EL (cell line): ENCODE measurements around the gene NINJ2.
"Not testable (repeated sequence)": the region's sequence is repeated elsewhere in the genome, so short reads cannot be mapped to it uniquely, and the experiment has no call there.

Experiments used
- DNase-seq: peaks from one replicate; pipeline ENCODE4 v3.0.0-alpha.2; 2016

Gene NINJ2, protein sequence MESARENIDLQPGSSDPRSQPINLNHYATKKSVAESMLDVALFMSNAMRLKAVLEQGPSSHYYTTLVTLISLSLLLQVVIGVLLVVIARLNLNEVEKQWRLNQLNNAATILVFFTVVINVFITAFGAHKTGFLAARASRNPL

DNA sequence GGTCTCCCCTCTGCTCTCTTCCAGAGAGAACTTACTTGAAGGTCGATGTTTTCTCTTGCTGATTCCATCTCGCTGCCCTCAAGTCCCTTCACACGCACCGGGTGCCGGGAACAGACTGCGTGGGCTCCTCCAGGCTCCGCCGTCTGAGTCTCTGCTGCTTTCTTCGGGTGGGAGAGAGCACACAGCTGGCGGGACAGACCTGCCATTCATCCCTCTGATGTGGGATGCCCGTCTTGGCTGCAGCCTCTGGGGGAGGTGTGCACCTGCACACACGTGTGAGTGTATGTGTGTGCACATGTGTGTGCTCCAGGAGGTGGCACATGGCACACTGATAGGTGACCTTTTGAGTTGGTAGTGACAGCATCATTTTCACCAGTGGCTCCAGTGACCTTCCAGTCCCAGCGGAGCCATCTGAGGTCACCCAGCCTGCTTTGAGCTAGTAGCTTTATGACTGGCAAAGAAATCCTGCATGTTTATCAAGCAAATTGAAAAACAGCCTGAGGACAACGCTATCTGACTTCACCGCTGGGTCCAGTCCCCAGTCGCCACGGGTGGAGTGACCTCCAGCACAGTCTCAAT lies at the start of gene NINJ2:
Gene NINJ2 (minus strand): TSS at position 153 of the 579 bp plus-strand sequence. CDS start 85 bp downstream, at position 68.
- DNase-seq, result no peak

DNA sequence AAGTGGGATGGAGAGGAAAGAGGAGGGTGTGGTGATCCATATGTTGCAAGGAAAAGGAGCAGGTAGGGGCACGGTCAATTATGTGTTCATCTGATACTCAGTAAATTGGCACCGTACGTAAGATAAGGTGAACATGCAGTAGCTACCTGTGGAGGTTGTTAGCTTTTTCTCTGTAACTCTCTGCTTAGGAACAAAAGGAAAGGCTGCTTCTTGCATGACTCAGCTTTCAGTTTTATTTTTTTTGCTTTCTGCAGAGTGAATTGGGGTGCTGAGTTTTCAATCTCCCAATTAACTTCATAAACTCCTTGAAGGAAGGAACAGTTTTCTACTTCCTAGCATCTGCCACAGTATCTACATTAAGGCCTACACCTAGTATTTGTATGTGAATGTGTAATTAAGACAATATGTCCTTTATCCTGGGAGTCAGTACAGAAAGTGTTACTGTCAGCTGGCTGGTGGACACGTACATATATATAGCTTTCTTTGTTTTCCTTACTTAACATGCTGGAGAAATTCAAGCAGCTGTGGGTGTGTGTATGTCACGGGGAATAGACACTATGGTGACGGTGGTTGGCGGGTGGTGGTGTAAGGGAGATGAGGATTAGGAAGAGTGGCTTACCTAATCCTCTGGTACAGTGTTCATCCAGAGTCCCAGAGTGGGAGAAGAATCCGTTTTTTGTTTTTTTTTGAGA lies 49.1 kb upstream of the NINJ2 start:
- no peak for DNase-seq

DNA sequence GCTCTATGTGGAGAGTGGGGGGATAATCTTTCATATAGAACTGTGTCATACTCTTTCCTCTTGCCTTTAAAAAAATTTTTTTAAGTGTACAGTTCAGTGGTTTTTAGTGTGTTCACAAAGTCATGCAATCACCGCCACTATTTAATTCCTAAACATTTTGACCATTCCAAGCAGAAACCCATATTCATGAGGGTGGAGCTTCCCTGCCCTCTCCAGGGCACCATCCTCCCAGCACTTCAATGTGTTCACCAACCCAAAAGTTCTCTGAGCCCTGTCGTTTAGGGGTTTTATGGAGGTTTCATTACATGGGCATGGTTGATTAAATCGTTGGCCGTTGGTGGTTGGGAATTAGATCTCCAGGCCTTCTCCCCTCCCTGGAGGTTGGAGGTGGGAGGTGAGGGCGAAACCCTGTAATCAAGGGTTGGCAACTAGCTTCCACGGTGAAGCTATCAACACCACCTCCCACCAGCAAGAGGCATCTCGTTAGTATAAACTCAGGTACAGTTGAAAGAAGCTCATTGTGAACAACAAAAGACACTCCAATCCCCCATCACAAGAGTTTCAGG lies 46.3 kb upstream of the NINJ2 start:
- no peak for DNase-seq

DNA sequence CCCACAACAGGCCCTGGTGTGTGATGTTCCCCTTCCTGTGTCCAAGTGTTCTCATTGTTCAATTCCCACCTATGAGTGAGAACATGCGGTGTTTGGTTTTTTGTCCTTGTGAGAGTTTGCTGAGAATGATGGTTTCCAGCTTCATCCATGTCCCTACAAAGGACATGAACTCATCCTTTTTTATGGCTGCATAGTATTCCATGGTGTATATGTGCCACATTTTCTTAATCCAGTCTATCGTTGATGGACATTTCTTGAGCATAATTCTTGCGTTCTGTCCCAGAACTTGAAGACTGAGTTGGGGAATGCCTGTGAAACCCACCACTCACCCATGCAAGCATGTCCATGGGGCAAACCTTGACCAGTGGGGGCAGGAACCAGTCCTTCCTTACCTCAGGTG lies 44.8 kb upstream of the NINJ2 start:
- DNase-seq, result not testable (repeated sequence)

DNA sequence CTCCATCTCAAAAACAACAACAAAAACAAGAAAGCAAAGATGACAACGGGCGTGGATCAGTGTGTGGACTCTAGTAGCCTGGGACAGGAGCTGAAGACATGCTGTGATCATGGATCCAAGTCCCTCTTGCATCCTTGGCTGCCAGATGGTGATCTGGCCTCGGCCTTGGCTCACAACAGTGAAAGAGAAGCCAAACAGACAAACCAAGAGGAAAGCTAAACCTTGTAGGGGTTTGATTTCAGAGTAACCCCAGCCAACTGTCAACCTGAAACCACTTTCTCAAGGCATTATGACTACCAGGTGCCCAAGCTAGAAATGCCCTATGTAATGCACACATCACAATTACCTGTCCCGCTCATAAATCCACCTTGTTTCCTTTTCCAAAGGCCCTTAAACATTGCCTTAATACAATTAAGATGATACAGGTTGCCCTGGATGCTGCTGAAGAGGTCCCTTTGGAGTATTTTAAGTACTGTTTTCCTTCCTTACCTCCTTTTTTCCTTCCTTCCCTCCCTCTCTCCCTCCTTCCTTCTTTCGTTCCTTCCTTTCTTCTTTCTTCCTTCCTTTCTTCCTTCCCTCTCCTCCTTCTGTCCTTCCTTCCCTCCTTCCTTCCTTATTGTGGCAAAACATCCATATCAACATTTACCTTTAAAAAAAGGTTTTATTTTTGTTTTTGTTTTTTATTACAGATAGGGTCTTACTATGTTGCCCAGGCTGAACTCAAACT lies 41.4 kb upstream of the NINJ2 start:
- DNase-seq, result no peak

DNA sequence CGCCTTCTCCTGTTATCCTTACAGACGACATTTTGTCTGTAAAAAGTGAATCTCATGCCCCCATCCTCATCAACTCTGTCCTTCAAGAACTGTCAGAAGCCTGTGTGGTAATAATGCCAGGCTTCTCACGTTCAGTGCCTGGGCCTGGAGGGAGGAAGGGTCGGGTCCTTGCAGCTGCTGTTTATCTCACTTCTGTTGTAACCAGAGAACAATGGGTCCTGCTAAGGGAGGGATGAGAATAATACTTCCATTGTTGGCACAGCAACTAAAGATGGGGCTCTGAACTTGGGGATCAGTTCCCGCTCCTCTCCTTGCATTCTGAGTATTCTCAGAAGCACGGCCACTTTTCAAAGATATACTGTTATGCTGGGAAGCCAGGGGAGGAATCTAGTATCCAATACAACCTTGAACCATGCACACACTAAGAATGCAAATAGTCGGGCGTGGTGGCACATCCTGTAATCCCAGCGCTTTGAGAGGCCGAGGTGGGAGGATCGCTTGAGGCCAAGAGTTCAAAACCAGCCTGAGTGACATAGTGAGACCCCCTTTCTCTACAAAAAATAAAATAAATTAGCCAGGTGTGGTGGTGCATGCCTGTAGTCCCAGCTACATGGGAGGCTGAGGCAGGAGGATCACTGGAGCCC lies 38.8 kb upstream of the NINJ2 start:
- no peak for DNase-seq

DNA sequence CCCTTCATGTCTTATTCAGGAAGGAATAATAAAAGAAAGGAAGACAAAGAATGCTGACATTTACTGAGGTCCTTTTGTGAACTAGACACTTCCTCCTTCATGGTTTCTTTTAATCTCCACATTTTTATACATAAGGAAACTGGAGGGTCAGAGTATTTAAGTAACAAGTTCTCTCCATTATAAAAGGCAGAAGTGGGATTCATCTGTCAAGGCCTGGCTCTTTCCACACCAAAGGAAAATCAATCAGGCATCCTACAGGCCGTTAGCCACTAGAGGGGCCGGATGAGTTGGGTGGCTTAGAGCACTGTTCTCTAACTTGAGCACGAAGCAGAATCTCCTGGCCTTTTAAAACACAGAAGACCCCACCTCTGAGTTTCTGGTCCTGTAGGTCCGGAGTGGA lies 36.8 kb upstream of the NINJ2 start:
- no peak for DNase-seq

DNA sequence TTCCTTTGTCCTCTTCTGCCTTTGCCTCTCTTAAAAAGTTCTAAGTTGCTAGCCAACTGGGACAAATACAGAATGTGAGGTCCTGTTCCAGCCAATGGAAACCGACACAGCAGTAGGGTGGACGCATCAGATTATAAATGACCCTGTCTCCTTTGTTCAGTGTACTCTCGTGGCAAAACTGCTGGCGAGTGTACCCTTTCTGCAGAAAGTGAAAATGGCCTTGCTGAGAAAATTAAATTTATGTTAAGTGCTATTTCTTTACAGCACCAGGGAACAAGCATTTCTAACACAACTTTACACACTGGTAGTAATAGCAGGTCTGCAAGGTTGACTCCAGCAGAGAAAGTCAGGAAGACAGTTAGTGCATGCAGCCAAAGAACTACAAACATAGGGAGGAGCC lies 35.0 kb upstream of the NINJ2 start:
- not testable (repeated sequence) for DNase-seq

DNA sequence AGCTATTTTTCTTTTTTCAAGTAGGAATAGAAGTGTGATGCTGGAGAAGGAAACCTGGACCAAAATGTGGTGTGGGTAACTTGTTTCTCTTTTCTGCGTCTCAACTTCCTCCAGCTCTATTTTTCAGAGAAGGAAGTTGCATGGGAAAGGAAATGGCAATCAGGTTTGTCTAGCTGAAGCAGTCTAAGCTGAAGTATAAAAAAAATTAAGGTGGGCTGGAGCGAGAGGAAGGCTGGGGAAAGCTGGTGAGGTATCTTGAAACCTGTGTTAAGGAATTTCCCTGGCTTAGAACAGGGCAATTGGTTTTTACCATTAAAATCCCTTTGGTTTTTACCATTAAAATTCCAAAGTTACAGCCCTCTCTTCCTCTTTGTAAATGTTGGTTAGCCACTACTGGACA lies 34.2 kb upstream of the NINJ2 start:
- no peak for DNase-seq

DNA sequence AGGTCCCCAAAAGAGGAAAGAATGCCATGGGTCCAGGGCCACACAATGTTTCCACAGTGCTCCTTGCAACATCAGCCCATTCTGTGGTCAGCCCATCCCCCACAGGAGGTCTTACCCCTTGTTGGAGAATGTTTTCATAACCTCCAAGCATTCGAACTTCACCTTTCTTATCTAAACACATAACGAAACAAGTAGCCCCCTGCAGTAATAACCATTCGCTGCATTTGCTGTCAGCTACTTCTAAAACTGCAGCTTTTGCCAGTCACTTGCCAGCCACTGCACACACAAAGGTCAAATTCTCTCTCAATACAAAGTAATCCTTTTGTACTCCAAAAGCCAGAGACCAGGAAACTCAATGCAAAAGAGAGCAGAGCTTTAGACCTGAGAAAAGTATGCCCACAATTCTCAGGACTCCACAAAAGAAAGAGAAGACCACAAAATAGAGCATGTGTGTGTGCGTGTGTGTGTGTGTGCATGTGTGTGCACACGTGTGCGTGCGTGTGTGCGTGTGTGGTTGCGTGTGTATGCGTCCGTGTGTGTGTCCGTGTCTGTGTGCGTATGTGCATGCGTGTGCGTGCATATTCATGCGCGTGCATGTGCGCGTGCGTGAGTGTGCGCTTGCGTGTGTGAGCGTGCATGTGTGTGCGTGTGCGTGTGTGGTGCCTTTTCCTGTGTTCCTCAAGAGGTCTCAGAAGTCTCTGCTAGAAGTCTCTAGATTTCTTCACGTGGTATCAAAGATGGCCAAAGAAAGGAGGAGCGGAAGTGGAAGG lies 31.7 kb upstream of the NINJ2 start:
- no peak for DNase-seq

DNA sequence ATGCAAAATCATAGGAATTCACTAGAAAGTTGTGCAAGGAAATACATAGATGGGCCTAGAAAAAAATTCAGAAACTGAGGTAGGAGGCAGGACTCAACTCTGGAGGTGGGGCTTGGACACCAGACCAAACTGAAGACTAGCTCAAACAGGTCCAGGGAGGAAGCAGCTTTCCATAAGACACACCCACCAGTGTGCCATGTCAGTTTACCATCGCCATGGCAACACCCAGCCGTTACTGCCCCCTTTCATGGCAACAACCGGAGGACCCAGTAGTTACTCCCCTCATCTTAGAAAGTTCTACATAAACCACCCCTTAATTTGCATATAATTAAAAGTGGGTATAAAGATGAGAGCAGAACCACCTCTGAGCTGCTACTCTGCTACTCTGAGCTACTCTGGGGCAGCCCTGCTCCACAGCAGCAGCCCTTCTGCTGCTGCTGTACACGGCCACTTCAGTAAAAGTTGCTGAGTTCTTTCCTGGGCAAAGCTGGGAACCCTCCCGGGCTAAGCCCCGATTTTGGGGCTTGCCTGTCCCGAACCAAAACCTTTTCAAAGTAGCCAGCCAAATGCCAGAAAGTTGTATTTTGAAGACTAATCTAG lies 30.8 kb upstream of the NINJ2 start:
- no peak for DNase-seq

DNA sequence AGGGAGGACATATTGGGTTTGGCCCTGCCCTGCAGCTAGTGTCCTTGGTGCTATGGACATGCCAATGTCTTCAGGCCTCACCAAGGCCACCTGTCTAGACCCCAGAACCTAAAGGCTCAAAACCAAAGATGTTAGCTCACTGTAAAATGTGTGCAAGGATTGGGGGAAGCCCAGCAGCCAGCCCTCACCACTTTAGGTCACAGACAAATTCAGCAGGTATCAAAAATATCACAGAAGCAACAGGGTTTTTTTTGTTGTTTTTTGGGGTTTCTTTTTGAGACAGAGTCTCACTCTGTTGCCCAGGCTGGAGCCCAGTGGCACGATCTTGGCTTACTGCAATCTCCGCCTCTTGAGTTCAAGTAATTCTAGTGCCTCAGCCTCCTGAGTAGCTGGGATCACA lies 29.0 kb upstream of the NINJ2 start:
- DNase-seq, result no peak

DNA sequence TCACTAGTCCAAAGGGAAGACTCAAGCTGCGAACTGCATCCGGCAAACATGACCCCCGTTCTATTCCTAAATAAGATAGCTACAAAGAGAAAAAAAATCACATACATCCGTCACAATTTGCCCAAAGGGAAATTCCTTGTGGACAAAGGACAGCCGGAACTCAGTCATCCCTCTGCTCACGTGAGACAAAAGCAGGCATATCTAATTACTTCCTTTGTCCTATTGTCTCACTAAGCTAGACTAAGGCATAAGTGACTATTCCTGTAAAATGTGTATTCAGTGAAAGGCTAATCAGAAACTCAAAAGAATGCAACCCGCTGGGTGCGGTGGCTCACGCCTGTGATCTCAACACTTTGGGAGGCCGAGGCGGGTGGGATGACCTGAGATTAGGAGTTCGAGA lies 27.2 kb upstream of the NINJ2 start:
- no peak for DNase-seq

DNA sequence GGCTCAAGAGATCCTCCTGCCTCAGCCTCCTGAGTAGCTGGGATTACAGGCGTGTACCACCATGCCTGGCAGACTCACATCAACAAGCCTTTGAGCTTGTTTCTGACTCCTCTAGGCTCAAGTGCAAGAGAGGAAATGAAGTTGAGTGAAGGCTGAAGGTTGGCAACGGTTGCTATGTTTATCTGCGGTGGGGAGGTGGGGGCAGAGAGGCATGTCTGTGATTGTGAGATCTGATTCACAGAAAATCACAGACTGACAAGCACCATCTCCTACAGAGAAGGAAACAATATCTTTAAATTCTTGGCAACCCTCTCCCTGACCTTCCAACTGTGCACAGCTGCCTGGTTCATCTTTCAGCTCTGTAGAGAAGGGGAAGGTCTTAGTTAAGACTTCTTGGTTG lies 22.1 kb upstream of the NINJ2 start:
- DNase-seq, result no peak

DNA sequence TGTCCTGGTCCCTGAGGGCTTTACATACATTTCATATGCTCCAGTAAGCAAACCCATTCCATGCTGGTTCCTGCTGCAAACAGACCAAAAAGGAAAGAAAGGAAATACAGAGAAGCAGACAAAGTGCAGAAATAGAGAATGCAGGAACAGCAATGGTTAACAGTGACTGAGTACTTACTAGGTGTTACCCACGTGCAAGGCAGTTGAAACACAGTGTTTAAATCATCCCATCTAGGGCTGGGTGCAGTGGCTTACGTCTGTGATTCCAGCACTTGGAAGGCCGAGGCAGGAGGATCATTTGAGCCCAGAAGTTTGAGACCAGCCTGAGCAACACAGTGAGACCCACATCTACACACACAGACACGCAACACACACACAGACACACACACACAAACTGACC lies 21.2 kb upstream of the NINJ2 start:
- no peak for DNase-seq

DNA sequence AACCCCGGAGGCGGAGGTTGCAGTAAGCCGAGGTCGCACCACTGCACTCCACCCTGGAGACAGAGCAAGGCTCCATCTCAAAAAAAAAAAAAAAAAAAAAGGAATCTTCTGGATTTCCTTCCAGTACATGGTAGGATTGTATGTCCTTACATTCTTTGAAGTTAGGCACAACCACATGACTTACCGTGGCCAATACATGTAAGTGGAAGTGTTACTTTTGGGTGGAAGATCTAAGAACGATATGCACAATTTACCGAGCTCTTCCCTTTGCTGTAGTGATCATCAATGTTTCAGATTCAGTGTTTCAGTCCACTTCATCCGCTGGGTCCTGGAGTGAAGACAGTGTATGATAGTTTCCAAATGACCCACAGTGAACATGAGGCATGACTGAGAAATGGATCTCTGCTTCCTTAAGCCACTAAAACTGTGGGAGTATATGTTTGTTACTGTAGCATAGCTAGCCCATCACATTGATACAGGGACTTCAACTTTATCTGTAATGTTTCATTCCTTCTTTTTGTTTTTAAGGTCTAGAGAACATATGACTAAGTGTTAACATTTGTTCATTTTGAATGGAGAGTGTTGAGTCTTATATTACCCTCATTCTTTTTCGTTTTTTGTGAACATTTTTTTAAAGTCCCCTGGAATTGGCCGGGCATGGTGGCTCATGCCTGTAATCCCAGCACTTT lies 18.5 kb upstream of the NINJ2 start:
- no peak for DNase-seq

DNA sequence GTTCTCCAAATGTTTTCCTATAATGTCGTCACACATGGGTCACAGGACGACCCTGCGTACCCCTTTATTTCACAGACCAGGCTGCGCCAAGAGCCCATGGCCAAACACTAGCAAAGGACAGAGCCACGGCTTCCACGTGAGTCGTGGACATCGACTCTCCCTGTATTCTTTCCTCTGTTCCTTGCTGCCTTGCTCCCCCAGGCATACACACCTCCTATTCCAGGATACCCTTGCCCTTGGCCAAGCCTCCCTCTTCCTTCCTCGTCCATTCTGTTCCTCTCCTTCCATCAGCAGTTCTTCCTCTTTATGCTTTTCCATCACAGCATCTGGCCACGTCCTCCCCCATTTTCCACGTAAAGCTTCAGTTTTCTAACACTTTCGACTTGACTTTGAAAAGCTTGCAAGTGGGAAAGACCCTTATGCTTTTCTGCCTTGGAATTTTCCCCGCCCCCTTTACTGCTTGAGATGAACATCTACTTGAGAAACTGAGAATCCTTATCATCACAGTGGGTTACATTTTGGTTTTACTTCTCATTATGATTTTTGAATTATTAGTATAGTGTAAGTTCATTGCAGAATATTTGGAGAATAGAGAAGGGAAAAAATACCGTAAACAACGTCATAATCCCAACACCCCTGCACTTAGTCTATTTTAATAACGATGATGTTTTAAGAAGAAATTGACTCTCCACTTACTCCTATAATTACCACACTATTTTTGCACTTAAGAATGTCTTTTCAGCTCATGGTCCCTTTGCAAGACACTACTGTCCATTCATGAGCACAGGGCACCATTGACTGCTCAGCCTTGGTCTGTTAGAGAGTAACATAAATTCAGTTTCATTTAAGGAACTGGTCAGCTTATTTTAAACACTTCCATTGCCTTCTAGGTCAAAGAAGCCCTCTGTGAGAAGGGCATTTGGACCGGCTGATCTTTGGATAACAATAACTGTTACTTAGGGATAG lies 15.8 kb upstream of the NINJ2 start:
- no peak for DNase-seq

DNA sequence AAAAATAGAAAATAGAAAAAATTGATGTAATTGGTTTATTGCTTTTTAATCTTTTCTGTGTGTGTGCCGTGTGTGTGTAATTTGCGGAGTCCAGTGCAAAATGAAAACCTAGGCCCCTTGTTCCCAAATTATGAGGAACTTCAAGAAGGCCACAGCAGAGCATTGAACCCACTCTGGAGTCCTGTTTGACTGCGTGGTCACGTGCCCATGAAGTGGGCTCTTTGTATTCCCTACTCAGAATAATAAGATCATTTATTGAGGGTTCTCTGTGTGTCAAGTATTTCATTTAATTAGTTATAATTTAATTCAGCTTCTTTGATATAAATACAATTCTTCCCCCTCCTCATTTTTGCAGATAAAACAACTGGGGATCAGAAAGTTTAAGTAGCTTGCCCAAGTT lies 12.3 kb upstream of the NINJ2 start:
- DNase-seq, result no peak

DNA sequence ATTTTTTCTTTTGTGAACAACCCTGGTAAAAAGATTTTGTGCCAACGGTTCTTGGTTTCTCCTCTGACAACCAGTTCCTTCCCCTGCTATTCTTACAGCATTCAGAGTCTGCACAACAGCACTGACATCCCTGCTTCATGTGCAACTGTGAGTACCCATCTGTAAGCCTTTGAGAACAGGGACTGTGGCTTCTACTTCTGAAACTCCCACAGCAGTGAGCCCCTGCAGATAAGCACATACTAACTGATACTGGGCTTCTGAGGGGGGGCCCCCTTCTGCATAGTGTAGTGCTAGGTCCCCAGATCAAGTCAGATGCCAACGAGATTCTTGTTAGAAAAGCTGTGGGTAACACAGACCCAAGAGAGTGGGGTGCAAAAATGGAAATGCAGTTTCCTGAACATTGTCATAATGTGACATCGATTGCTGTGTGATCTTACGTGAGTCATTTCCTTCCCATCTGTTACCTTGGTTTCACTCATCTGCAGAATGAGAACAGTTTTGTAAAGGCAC lies 11.1 kb upstream of the NINJ2 start:
- DNase-seq, result no peak

DNA sequence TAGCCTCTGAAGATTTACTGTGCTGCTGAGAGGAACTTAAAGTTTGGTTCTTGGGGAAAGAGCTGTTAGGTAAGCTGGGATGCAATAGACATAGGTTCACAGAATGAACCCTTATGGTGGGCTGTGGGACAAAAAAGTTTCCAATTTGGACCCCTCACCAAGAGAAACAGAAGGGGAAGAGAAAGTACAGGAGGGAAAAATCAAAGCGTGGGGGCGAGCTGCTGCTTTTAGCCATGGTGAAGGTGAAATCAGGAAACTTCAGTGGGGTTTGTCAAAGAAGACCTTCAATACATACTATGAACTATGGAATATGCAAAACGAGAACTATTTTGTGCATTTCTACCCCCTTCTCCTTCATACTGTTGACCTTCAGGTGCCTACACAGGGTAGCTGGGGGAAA lies 10.6 kb upstream of the NINJ2 start:
- DNase-seq, result no peak
